HG02678 (cell line): ENCODE measurements around the gene PPP1R37.

ENCODE experiments used
- ATAC-seq: cut with Tn5 transposase; IDR thresholded peaks from one replicate; pipeline ENCODE4 v1.9.1; 2021; ENCODE audit warnings: mild to moderate bottlenecking, moderate library complexity; ENCODE audit not compliant: unreplicated experiment

PPP1R37 gene

GRCh38 chr19:45113628-45114027 is 20.6 kb downstream of the PPP1R37 start:
- no peak for ATAC-seq

- no peak for ATAC-seq
Observed at GRCh38 chr19:45114116-45114515, 21.1 kb downstream of the PPP1R37 start.

- no peak for ATAC-seq
Observed at GRCh38 chr19:45115809-45116615, 23.0 kb downstream of the PPP1R37 start.

GRCh38 chr19:45117167-45117594 is 24.2 kb downstream of the PPP1R37 start:
- peak; percentile 43 for ATAC-seq

GRCh38 chr19:45117671-45118070 is 24.7 kb downstream of the PPP1R37 start:
- no peak for ATAC-seq

GRCh38 chr19:45118106-45118505 is 25.1 kb downstream of the PPP1R37 start:
- no peak for ATAC-seq

GRCh38 chr19:45118591-45119355 is 25.8 kb downstream of the PPP1R37 start:
- ATAC-seq, result peak; percentile 59

- ATAC-seq, result no peak
Observed at GRCh38 chr19:45119582-45119981, 26.6 kb downstream of the PPP1R37 start.

- ATAC-seq, result no peak
Observed at GRCh38 chr19:45121827-45122345, 28.9 kb downstream of the PPP1R37 start.

- ATAC-seq, result no peak
Observed at GRCh38 chr19:45122832-45123231, 29.9 kb downstream of the PPP1R37 start.

GRCh38 chr19:45123440-45123850 is 30.5 kb downstream of the PPP1R37 start:
- no peak for ATAC-seq

GRCh38 chr19:45124021-45124420 is 31.0 kb downstream of the PPP1R37 start:
- ATAC-seq, result no peak

- no peak for ATAC-seq
Observed at GRCh38 chr19:45125360-45125759, 32.4 kb downstream of the PPP1R37 start.

GRCh38 chr19:45125975-45126493 is 33.1 kb downstream of the PPP1R37 start:
- peak; percentile 45 for ATAC-seq

GRCh38 chr19:45126654-45127053 is 33.7 kb downstream of the PPP1R37 start:
- ATAC-seq, result no peak

GRCh38 chr19:45128146-45128545 is 35.2 kb downstream of the PPP1R37 start:
- ATAC-seq, result no peak

GRCh38 chr19:45128806-45129205 is 35.8 kb downstream of the PPP1R37 start:
- no peak for ATAC-seq

- ATAC-seq, result no peak
Observed at GRCh38 chr19:45130236-45130635, 37.3 kb downstream of the PPP1R37 start.

- no peak for ATAC-seq
Observed at GRCh38 chr19:45130888-45131615, 38.1 kb downstream of the PPP1R37 start.

- ATAC-seq, result no peak
Observed at GRCh38 chr19:45133661-45134060, 40.7 kb downstream of the PPP1R37 start.
